Endodermal cell (in vitro differentiated cells): Measurements from ENCODE around the gene ARHGEF26. TPM values are rescaled to one million over a fixed set of nuclear protein-coding genes. Genes with fewer than 3 reads are reported as not detected.

ENCODE experiments used
- DNase-seq: peaks from one replicate; pipeline ENCODE4 v3.0.0-alpha.2; 2017
- H3K27ac ChIP-seq: 2 replicates; pipeline ENCODE4 v1.5.1; 2013; ENCODE audit warnings: mild to moderate bottlenecking, low read depth, low read length, moderate library complexity
- H3K27me3 ChIP-seq: 2 replicates; pipeline ENCODE4 v1.6.1; 2013; ENCODE audit warnings: mild to moderate bottlenecking, low read length, moderate library complexity; ENCODE audit not compliant: insufficient read depth, control insufficient read depth, poor library complexity, severe bottlenecking
- H3K36me3 ChIP-seq: 2 replicates; pipeline ENCODE4 v1.7.0; 2013; ENCODE audit warnings: mild to moderate bottlenecking, low read length, moderate library complexity; ENCODE audit not compliant: control insufficient read depth, insufficient read depth
- H3K4me1 ChIP-seq: one replicate; pipeline ENCODE4 v1.7.0; 2013; ENCODE audit warnings: low read length; ENCODE audit not compliant: control insufficient read depth, insufficient read depth
- H3K4me3 ChIP-seq: 2 replicates; pipeline ENCODE4 v1.5.1; 2013; ENCODE audit warnings: mild to moderate bottlenecking, low read length, moderate library complexity
- H3K9ac ChIP-seq: 2 replicates; pipeline ENCODE4 v1.6.1; 2013; ENCODE audit warnings: mild to moderate bottlenecking, low read length, moderate library complexity; ENCODE audit not compliant: poor library complexity, severe bottlenecking; ENCODE audit errors: extremely low read depth
- H3K9me3 ChIP-seq: 2 replicates; pipeline ENCODE4 v1.6.1; 2013; ENCODE audit warnings: mild to moderate bottlenecking, low read length, moderate library complexity; ENCODE audit not compliant: control insufficient read depth
- H3K27ac Mint-ChIP-seq: 2 replicates; pipeline ENCODE4 v1.8.0; 2020; ENCODE audit warnings: mixed read lengths
- H3K27me3 Mint-ChIP-seq: 2 replicates; pipeline ENCODE4 v1.8.0; 2021; ENCODE audit warnings: mild to moderate bottlenecking, mixed read lengths; ENCODE audit not compliant: insufficient read depth
- H3K36me3 Mint-ChIP-seq: 2 replicates; pipeline ENCODE4 v1.8.0; 2020; ENCODE audit warnings: low read depth, mixed read lengths
- H3K4me1 Mint-ChIP-seq: 2 replicates; pipeline ENCODE4 v1.8.0; 2020; ENCODE audit warnings: mixed read lengths
- H3K4me3 Mint-ChIP-seq: 2 replicates; pipeline ENCODE4 v1.8.0; 2020; ENCODE audit warnings: mild to moderate bottlenecking, moderate library complexity, mixed read lengths
- H3K9me3 Mint-ChIP-seq: 2 replicates; pipeline ENCODE4 v1.8.0; 2020; ENCODE audit warnings: mild to moderate bottlenecking, mixed read lengths
- CTCF ChIP-seq: fragments of 200-600 bp; sonication (generic); conservative IDR thresholded peaks from 2 replicates; pipeline ENCODE4 v1.5.0; 2021; ENCODE audit warnings: antibody characterized with exemption, mild to moderate bottlenecking
- WGBS, 2 experiments: methylation state at CpG; one replicate each; pipeline versions ENCODE4 v1.1.5 to v1.1.7; 2013; ENCODE audit warnings: missing lambda C conversion rate in 2 of 2, mixed read lengths in 1 of 2; ENCODE audit not compliant: insufficient coverage in 1 of 2, insufficient read length in 1 of 2; 5-methylcytosine and 5-hydroxymethylcytosine counted together
- total RNA-seq, 2 donors: library from RNA; stranded (reverse); fragmentation: NEBNext Ultra II Directional in 1 of 2; extraction: Animal tissue kit (Norgen Biotek cat#: 25700) in 1 of 2; gene quantifications; 2 replicates in 1 of 2; 3 replicates in 1 of 2; pipeline ENCODE4 v1.2.1, GENCODE V29; 2021

ARHGEF26 gene
- total RNA-seq, 2 donors from 2014 or later = 10.1 to 12.4 TPM

- no peaks in the 10 kb centered on the region for H3K9me3 ChIP-seq
- no peak overlapping the region for H3K4me3 ChIP-seq
- Mint-ChIP-seq H3K4me1 (no peaks in the 10 kb centered on the region), H3K36me3 (no peaks in the 10 kb centered on the region), H3K4me3 (no peak overlapping the region), H3K27me3 (no peaks in the 10 kb centered on the region), H3K9me3 (no peaks in the 10 kb centered on the region), H3K27ac (no peak overlapping the region)
- H3K27ac ChIP-seq = no peak overlapping the region
- TF ChIP-seq CTCF = no peak
- DNase-seq = no peak
- no peaks in the 10 kb centered on the region for H3K4me1 ChIP-seq
- WGBS, 2 experiments = 97% methylated on average over 2 of the region's 3 CpGs; no CpG with 5 or more reads in 1 of the 2 experiments
- H3K9ac ChIP-seq = no peak overlapping the region
- no peaks in the 10 kb centered on the region for H3K27me3 ChIP-seq
- H3K36me3 ChIP-seq = no peaks in the 10 kb centered on the region
Measured at GRCh38 chr3:154175041-154175440, 53.9 kb downstream of the ARHGEF26 start.

- 75 to 82% methylated on average over 2 of the region's 2 CpGs for WGBS, 2 experiments
- no peak overlapping the region for H3K27ac ChIP-seq
- Mint-ChIP-seq H3K27ac (no peak overlapping the region), H3K4me1 (peaks cover 4% of the 10 kb centered on the region), H3K36me3 (no peaks in the 10 kb centered on the region), H3K9me3 (no peaks in the 10 kb centered on the region), H3K4me3 (no peak overlapping the region), H3K27me3 (no peaks in the 10 kb centered on the region)
- no peak for DNase-seq
- no peak for TF ChIP-seq CTCF
- H3K4me1 ChIP-seq = no peaks in the 10 kb centered on the region
- no peak overlapping the region for H3K9ac ChIP-seq
- H3K36me3 ChIP-seq = no peaks in the 10 kb centered on the region
- no peaks in the 10 kb centered on the region for H3K27me3 ChIP-seq
- H3K4me3 ChIP-seq = no peak overlapping the region
- no peaks in the 10 kb centered on the region for H3K9me3 ChIP-seq
Measured at GRCh38 chr3:154176036-154176435, 54.8 kb downstream of the ARHGEF26 start.

- H3K9ac ChIP-seq = no peak overlapping the region
- no peak overlapping the region for H3K27ac ChIP-seq
- Mint-ChIP-seq H3K27me3 (no peaks in the 10 kb centered on the region), H3K4me3 (no peak overlapping the region), H3K27ac (no peak overlapping the region), H3K36me3 (no peaks in the 10 kb centered on the region), H3K9me3 (no peaks in the 10 kb centered on the region), H3K4me1 (peaks cover 8% of the 10 kb centered on the region)
- DNase-seq = no peak
- no peak overlapping the region for H3K4me3 ChIP-seq
- no peak for TF ChIP-seq CTCF
- H3K27me3 ChIP-seq = no peaks in the 10 kb centered on the region
- H3K36me3 ChIP-seq = no peaks in the 10 kb centered on the region
- WGBS, 2 experiments = 100% methylated on average over 1 of the region's 1 CpG
- H3K4me1 ChIP-seq = no peaks in the 10 kb centered on the region
- no peaks in the 10 kb centered on the region for H3K9me3 ChIP-seq
Measured at GRCh38 chr3:154177406-154177805, 56.2 kb downstream of the ARHGEF26 start.
